ENCODE results near the gene IVL. TPM values are rescaled to one million over a fixed set of nuclear protein-coding genes. Genes with fewer than 3 reads are reported as not detected.

IVL gene
- polyA plus RNA-seq, 1 experiment = not detected

- H3K27me3 ChIP-seq (ENCODE audit: control insufficient read depth, insufficient read depth, low read length) = no peaks in the 10 kb centered on the region
- ChIA-PET POLR2A (no interaction called here), CTCF (no interaction called here)
- DNase-seq (ENCODE audit: low read depth, low spot score) = no peak
- no peak overlapping the region for H3K4me3 ChIP-seq (ENCODE audit: low read depth, low read length)
- TF ChIP-seq CTCF (IDR thresholded peaks at IDR 0.05; ENCODE audit: low read depth, low read length) = no peak
- no peaks in the 10 kb centered on the region for H3K9me3 ChIP-seq (ENCODE audit: control insufficient read depth, insufficient read depth, low read length)
- H3K27ac ChIP-seq (ENCODE audit: low read depth, low read length) = no peak overlapping the region
These were observed 43.9 kb upstream of the IVL start for GRCh38 chr1:152864443-152864842.

DNA sequence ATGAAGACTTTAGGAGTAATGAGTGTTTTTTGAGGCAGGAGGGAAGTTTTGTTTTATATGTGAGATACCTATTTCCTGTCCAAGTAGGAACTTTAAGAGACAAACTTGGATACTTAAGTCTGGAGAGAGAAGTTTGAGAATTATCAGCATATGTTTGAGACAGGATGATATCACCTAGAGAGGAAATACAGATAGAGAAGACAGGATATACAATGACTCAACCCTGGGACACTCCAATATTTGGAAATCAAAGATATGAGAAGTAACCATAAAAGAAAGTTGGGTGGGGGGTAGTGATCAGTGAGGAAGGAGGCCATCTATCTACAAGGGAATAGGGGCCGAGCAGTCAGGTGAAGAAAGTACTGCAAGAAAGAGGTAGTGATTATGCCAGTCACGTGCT lies 42.0 kb upstream of the IVL start:
- Histone ChIP-seq H3K27ac (ENCODE audit: low read depth, low read length) (no peak overlapping the region), H3K4me3 (ENCODE audit: low read depth, low read length) (no peak overlapping the region), H3K9me3 (ENCODE audit: control insufficient read depth, insufficient read depth, low read length) (no peaks in the 10 kb centered on the region), H3K27me3 (ENCODE audit: control insufficient read depth, insufficient read depth, low read length) (no peaks in the 10 kb centered on the region)
- TF ChIP-seq CTCF (IDR thresholded peaks at IDR 0.05; ENCODE audit: low read depth, low read length) = no peak
- POLR2A ChIA-PET = no interaction called here
- CTCF ChIA-PET = no interaction called here
- DNase-seq (ENCODE audit: low read depth, low spot score) = no peak

DNA sequence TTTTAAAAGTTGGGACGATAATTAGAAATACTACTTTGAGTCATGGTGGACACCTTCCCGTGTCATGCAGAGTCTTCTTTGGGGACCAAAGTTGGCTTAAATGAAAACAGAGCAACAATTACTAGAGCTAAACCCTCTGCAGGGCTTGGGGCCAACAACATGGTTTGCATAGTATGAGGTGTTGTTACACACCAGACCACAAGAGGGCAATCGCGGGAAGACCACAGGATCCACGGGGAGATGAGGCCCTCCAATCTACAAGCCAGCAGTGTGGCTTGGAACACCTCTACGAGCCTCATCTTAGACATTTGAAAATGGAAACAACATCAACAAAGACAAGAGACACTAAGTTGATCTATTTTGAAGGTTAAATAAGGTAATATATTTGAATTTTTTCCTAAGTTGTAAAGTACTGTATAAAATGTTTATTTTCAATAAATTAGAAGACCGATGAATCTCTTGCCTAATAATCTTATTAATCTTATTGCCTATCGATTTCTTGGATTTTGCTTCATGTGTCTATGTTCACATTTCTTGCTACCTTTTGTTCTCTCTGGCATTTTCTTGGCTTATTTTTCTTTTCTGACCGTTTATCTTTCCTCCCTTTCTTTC lies 38.4 kb upstream of the IVL start:
- H3K9me3 ChIP-seq (ENCODE audit: control insufficient read depth, insufficient read depth, low read length) = no peaks in the 10 kb centered on the region
- ChIA-PET POLR2A (no interaction called here), CTCF (interaction anchor here (0.5 to 2.5 kb wide), 5 partner anchors 24 to 1244 kb away, joined by 3 to 15 read pairs (median 4); no protein-coding TSS in a partner anchor)
- H3K27me3 ChIP-seq (ENCODE audit: control insufficient read depth, insufficient read depth, low read length) = no peaks in the 10 kb centered on the region
- no peak overlapping the region for H3K27ac ChIP-seq (ENCODE audit: low read depth, low read length)
- no peak overlapping the region for H3K4me3 ChIP-seq (ENCODE audit: low read depth, low read length)
- peak; percentile 83 for TF ChIP-seq CTCF (IDR thresholded peaks at IDR 0.05; ENCODE audit: low read depth, low read length)
- peak; percentile 4 for DNase-seq (ENCODE audit: low read depth, low spot score)

GRCh38 chr1:152870831-152871730 lies 37.3 kb upstream of the IVL start:
- CTCF ChIA-PET = interaction anchor here (0.6 to 2.5 kb wide), 5 partner anchors 15 to 350 kb away, joined by 3 to 15 read pairs (median 4); no protein-coding TSS in a partner anchor
- no peaks in the 10 kb centered on the region for H3K9me3 ChIP-seq (ENCODE audit: control insufficient read depth, insufficient read depth, low read length)
- no peak overlapping the region for H3K4me3 ChIP-seq (ENCODE audit: low read depth, low read length)
- no peak for DNase-seq (ENCODE audit: low read depth, low spot score)
- TF ChIP-seq CTCF (IDR thresholded peaks at IDR 0.05; ENCODE audit: low read depth, low read length) = 0 out of 2 replicates have a peak, but pooled peaks have one; percentile 2
- no peaks in the 10 kb centered on the region for H3K27me3 ChIP-seq (ENCODE audit: control insufficient read depth, insufficient read depth, low read length)
- H3K27ac ChIP-seq (ENCODE audit: low read depth, low read length) = no peak overlapping the region
- POLR2A ChIA-PET = no interaction called here

DNA sequence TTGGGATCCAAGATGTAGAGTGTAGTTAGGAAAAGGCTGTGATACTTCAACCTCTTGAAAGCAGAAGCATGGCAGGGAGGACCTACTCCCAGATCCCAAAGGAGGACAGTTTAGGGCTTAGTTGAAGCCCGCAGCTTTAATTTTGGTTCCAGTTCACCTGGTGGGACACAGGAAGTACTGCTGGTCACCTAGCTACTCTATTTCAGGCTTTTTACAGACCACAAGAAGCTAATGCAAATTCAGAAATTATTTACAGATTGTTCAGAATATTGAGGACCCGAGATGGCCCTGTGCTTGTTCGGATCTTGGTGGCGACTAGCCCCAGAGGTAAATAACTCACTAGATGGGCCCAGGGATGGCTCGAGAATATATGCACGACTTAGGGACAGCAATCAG lies 36.6 kb upstream of the IVL start:
- H3K27ac ChIP-seq (ENCODE audit: low read depth, low read length) = no peak overlapping the region
- no peak overlapping the region for H3K4me3 ChIP-seq (ENCODE audit: low read depth, low read length)
- DNase-seq (ENCODE audit: low read depth, low spot score) = no peak
- CTCF ChIA-PET = interaction anchor here (1.0 kb wide), 1 partner anchor 16 kb away, joined by 4 read pairs; no protein-coding TSS in a partner anchor
- H3K9me3 ChIP-seq (ENCODE audit: control insufficient read depth, insufficient read depth, low read length) = no peaks in the 10 kb centered on the region
- TF ChIP-seq CTCF (IDR thresholded peaks at IDR 0.05; ENCODE audit: low read depth, low read length) = no peak
- no peaks in the 10 kb centered on the region for H3K27me3 ChIP-seq (ENCODE audit: control insufficient read depth, insufficient read depth, low read length)
- POLR2A ChIA-PET = no interaction called here
